NCI-H510A treated with DMSO at 0.1 percent for 48 hours (cell line): Measurements from ENCODE around the gene OCEL1.
A peak's percentile ranks its signal among the peaks of the same experiment; 100 is the strongest.
"Not testable (repeated sequence)": the region's sequence is repeated elsewhere in the genome, so short reads cannot be mapped to it uniquely, and the experiment has no call there.

Experiments
- DNase-seq: peaks from one replicate; lab custom pipeline; 2025; lab: John Stamatoyannopoulos, UW

Gene OCEL1

GRCh38 chr19:17263712-17264640, 38.0 kb downstream of the OCEL1 start:
- DNase-seq = no peak

- DNase-seq = no peak
Observed at GRCh38 chr19:17264641-17264979, 38.6 kb downstream of the OCEL1 start, which contains the start of gene USHBP1. USHBP1 (minus strand) TSS chr19:17264745; CDS start chr19:17264299, 446 bp downstream.

GRCh38 chr19:17266026-17266425, 40.0 kb downstream of the OCEL1 start:
- DNase-seq = no peak

GRCh38 chr19:17266589-17266974, 40.6 kb downstream of the OCEL1 start:
- no peak for DNase-seq

- DNase-seq = peak; percentile 97
Observed at GRCh38 chr19:17266975-17267788, 41.2 kb downstream of the OCEL1 start, which contains the start of gene BABAM1. BABAM1 (plus strand) TSS chr19:17267443; CDS start chr19:17268807, 1,364 bp downstream.

GRCh38 chr19:17268754-17269153, 42.7 kb downstream of the OCEL1 start:
- no peak for DNase-seq

- not testable (repeated sequence) for DNase-seq
Observed at GRCh38 chr19:17274892-17275291, 48.9 kb downstream of the OCEL1 start.

GRCh38 chr19:17275441-17276175, 49.6 kb downstream of the OCEL1 start:
- no peak for DNase-seq
